HCT116 (cell line): ENCODE data around the gene SBF1. TPM values are rescaled to one million over a fixed set of nuclear protein-coding genes. Genes with fewer than 3 reads are reported as not detected.
A peak's percentile ranks its signal among the peaks of the same experiment; 100 is the strongest.

Experiments
- ATAC-seq: fragments of 200-7000 bp; cut with Tn5 transposase; 2 replicates; pipeline ENCODE4 v1.9.1; 2020; ENCODE audit warnings: mild to moderate bottlenecking, moderate library complexity
- BruUV-seq: library from RNA; stranded (reverse); fragments of 400-500 nt; replicated peaks from 2 replicates; lab custom pipeline; 2021; lab: Mats Ljungman, UMichigan
- CTCF ChIA-PET: fragments of 300-600 bp; sonication (Branson Sonifier 250); formaldehyde crosslinking; loops from one replicate; lab custom pipeline; 2021; ENCODE audit warnings: antibody characterized with exemption; lab: Charles Lee
- POLR2A ChIA-PET: fragments of 300-600, 350-600 bp; sonication (Branson Sonifier 250); formaldehyde crosslinking; loops from one replicate; lab custom pipeline; 2021; ENCODE audit warnings: antibody characterized with exemption; lab: Charles Lee
- RAD21 ChIA-PET, 2 experiments: fragments of 300-600 bp; sonication (Branson Sonifier 250); formaldehyde crosslinking; loops; one replicate each; lab custom pipeline; 2023; ENCODE audit warnings: low total read pairs in 2 of 2; ENCODE audit not compliant: uncharacterized antibody in 2 of 2, unreplicated experiment in 2 of 2, low non-redundant PET in 1 of 2; lab: Charles Lee
- DNase-seq: peaks from one replicate; pipeline ENCODE4 v3.0.0-alpha.2; 2010; ENCODE audit warnings: low read depth, low spot score
- H2AFZ ChIP-seq: fragments of 200-600 bp; shearing (Covaris generic), sonication (generic); 2 replicates; pipeline ENCODE4 v1.6.1; 2017; ENCODE audit warnings: low read depth, mixed run types, mixed read lengths, antibody characterized with exemption, low read length; ENCODE audit not compliant: poor library complexity, severe bottlenecking
- H3K27ac ChIP-seq: 2 replicates; pipeline ENCODE4 v1.5.1; 2012; ENCODE audit warnings: low read depth, low read length
- H3K27me3 ChIP-seq: fragments of 200-600 bp; sonication (generic); 2 replicates; pipeline ENCODE4 v1.6.1; 2016; ENCODE audit warnings: mixed run types, low read length, mixed read lengths; ENCODE audit not compliant: insufficient read depth
- H3K36me3 ChIP-seq, 2 experiments: fragments of 200-500 bp in 1 of 2; fragments of 200-600 bp in 1 of 2; sonication (Bioruptor generic) in 1 of 2; sonication (generic) in 1 of 2; 2 replicates each; pipeline versions ENCODE4 v1.5.1 to v1.6.1; 2014 to 2016; ENCODE audit warnings: low read length in 2 of 2, inconsistent platforms in 1 of 2, mixed read lengths in 1 of 2, mixed run types in 1 of 2; ENCODE audit not compliant: insufficient read depth in 2 of 2, control insufficient read depth in 1 of 2
- H3K4me1 ChIP-seq, 2 experiments: fragments of 200-600 bp in 1 of 2; sonication (generic) in 1 of 2; 2 replicates each; pipeline versions ENCODE4 v1.5.1 to v1.6.1; 2012 to 2017; ENCODE audit warnings: low read length in 2 of 2, inconsistent platforms in 1 of 2, mild to moderate bottlenecking in 1 of 2, mixed read lengths in 1 of 2, mixed run types in 1 of 2, moderate library complexity in 1 of 2; ENCODE audit not compliant: insufficient read depth in 2 of 2, control insufficient read depth in 1 of 2
- H3K4me2 ChIP-seq: fragments of 200-600 bp; sonication (generic); 2 replicates; pipeline ENCODE4 v1.6.1; 2017; ENCODE audit warnings: mixed run types, low read length, mixed read lengths
- H3K4me3 ChIP-seq, 2 experiments: fragments of 200-600 bp in 1 of 2; sonication (generic) in 1 of 2; replicated peaks in 1 of 2; 2 replicates each; pipeline ENCODE4 v1.5.1; 2011 to 2016; ENCODE audit warnings: low read length in 2 of 2, control low read depth in 1 of 2, low read depth in 1 of 2, mild to moderate bottlenecking in 1 of 2, mixed read lengths in 1 of 2, mixed run types in 1 of 2
- H3K79me2 ChIP-seq: fragments of 200-600 bp; sonication (generic); 2 replicates; pipeline ENCODE4 v1.6.1; 2017; ENCODE audit warnings: mild to moderate bottlenecking, mixed run types, low read length, moderate library complexity, mixed read lengths; ENCODE audit not compliant: insufficient read depth
- H3K9ac ChIP-seq: fragments of 200-600 bp; sonication (generic); 2 replicates; pipeline ENCODE4 v1.6.1; 2016; ENCODE audit warnings: low read length, mixed read lengths
- H3K9me2 ChIP-seq: fragments of 200-600 bp; sonication (generic), shearing (Covaris generic); 2 replicates; pipeline ENCODE4 v1.6.1; 2017; ENCODE audit warnings: mixed run types, mild to moderate bottlenecking, moderate library complexity; ENCODE audit not compliant: insufficient read depth
- H3K9me3 ChIP-seq, 2 experiments: fragments of 200-500 bp in 1 of 2; fragments of 200-600 bp in 1 of 2; sonication (Bioruptor generic) in 1 of 2; sonication (generic) in 1 of 2; 2 replicates each; pipeline ENCODE4 v1.6.1; 2014 to 2017; ENCODE audit warnings: low read length in 2 of 2, mixed read lengths in 2 of 2, inconsistent platforms in 1 of 2, low read depth in 1 of 2, mild to moderate bottlenecking in 1 of 2, mixed run types in 1 of 2, moderate library complexity in 1 of 2; ENCODE audit not compliant: control insufficient read depth in 1 of 2, insufficient read depth in 1 of 2
- H4K20me1 ChIP-seq: fragments of 200-600 bp; sonication (generic), shearing (Covaris generic); 2 replicates; pipeline ENCODE4 v1.6.1; 2017; ENCODE audit warnings: mixed run types, mild to moderate bottlenecking, moderate library complexity; ENCODE audit not compliant: insufficient read depth
- CBX3 ChIP-seq: IDR thresholded peaks from 2 replicates; pipeline ENCODE4 v1.6.1; 2012; ENCODE audit warnings: low read depth
- EZH2 ChIP-seq: fragments of 200-600 bp; sonication (generic); IDR thresholded peaks from 2 replicates; pipeline ENCODE4 v1.6.1; 2017; ENCODE audit warnings: antibody characterized with exemption, mixed run types
- EZH2phosphoT487 ChIP-seq: fragments of 200-600 bp; IDR thresholded peaks from 2 replicates; pipeline ENCODE4 v1.6.1; 2018; ENCODE audit warnings: antibody characterized with exemption, borderline replicate concordance
- JUND ChIP-seq: IDR thresholded peaks from 2 replicates; pipeline ENCODE4 v1.6.1; 2012
- POLR2A ChIP-seq: IDR thresholded peaks from 2 replicates; pipeline ENCODE4 v1.7.0; 2011; ENCODE audit warnings: borderline replicate concordance; ENCODE audit not compliant: insufficient read depth, insufficient read length; ENCODE audit errors: extremely low read depth
- POLR2AphosphoS5 ChIP-seq: IDR thresholded peaks from 2 replicates; pipeline ENCODE4 v1.6.1; 2011; ENCODE audit warnings: mild to moderate bottlenecking, low read depth, low read length, moderate library complexity
- RAD21 ChIP-seq: IDR thresholded peaks from 2 replicates; pipeline ENCODE4 v1.6.1; 2012; ENCODE audit warnings: low read depth, mild to moderate bottlenecking
- SIN3A ChIP-seq: IDR thresholded peaks from 2 replicates; pipeline ENCODE4 v1.6.1; 2012; ENCODE audit warnings: low read depth
- SRF ChIP-seq: IDR thresholded peaks from 2 replicates; pipeline ENCODE4 v1.6.1; 2012; ENCODE audit warnings: low read depth
- TCF7L2 ChIP-seq: IDR thresholded peaks from 2 replicates; pipeline ENCODE4 v1.7.0; 2011; ENCODE audit warnings: borderline replicate concordance, inconsistent platforms; ENCODE audit not compliant: insufficient read depth, insufficient read length; ENCODE audit errors: extremely low read depth
- YY1 ChIP-seq: IDR thresholded peaks from 2 replicates; pipeline ENCODE4 v1.6.1; 2011; ENCODE audit warnings: low read length, low read depth, moderate library complexity, mild to moderate bottlenecking; ENCODE audit not compliant: insufficient replicate concordance; ENCODE audit errors: extremely low read depth
- ZFX ChIP-seq: fragments of 450-650 bp; IDR thresholded peaks from 2 replicates; pipeline ENCODE4 v1.6.1; 2017
- ZNF274 ChIP-seq: fragments of 200-500 bp; sonication (Bioruptor generic); IDR thresholded peaks from 2 replicates; pipeline ENCODE4 v1.6.1; 2014; ENCODE audit warnings: mild to moderate bottlenecking, low read depth, low read length, inconsistent platforms
- intact Hi-C: fragments of 100-400 bp; cut with micrococcal nuclease; formaldehyde crosslinking; loops from 2 replicates; pipeline ENCODE4 v1.10.0; 2022
- total RNA-seq: library from RNA; stranded (reverse); gene quantifications from one replicate; pipeline ENCODE4 v1.2.1, GENCODE V29; 2021; ENCODE audit not compliant: unreplicated experiment
- TF ChIP-seq, protein P1 (sequence below): IDR thresholded peaks from 2 replicates; pipeline ENCODE4 v1.6.1; 2011; ENCODE audit warnings: mild to moderate bottlenecking, low read length, moderate library complexity; ENCODE audit not compliant: insufficient replicate concordance; ENCODE audit errors: extremely low read depth
- TF ChIP-seq, protein P2 (sequence below), 3 experiments: fragments of 200-600 bp in 1 of 3; sonication (generic) in 1 of 3; IDR thresholded peaks in 2 of 3; conservative IDR thresholded peaks in 1 of 3; 2 replicates each; pipeline ENCODE4 v1.5.1; 2012 to 2017; ENCODE audit warnings: low read depth in 2 of 3, low read length in 2 of 3, antibody characterized with exemption in 1 of 3, borderline replicate concordance in 1 of 3, control low read depth in 1 of 3, mild to moderate bottlenecking in 1 of 3, mixed read lengths in 1 of 3, mixed run types in 1 of 3, moderate library complexity in 1 of 3; ENCODE audit not compliant: insufficient read depth in 1 of 3

Gene SBF1
- total RNA-seq, 1 experiment from 2014 or later = 91.1 TPM

DNA sequence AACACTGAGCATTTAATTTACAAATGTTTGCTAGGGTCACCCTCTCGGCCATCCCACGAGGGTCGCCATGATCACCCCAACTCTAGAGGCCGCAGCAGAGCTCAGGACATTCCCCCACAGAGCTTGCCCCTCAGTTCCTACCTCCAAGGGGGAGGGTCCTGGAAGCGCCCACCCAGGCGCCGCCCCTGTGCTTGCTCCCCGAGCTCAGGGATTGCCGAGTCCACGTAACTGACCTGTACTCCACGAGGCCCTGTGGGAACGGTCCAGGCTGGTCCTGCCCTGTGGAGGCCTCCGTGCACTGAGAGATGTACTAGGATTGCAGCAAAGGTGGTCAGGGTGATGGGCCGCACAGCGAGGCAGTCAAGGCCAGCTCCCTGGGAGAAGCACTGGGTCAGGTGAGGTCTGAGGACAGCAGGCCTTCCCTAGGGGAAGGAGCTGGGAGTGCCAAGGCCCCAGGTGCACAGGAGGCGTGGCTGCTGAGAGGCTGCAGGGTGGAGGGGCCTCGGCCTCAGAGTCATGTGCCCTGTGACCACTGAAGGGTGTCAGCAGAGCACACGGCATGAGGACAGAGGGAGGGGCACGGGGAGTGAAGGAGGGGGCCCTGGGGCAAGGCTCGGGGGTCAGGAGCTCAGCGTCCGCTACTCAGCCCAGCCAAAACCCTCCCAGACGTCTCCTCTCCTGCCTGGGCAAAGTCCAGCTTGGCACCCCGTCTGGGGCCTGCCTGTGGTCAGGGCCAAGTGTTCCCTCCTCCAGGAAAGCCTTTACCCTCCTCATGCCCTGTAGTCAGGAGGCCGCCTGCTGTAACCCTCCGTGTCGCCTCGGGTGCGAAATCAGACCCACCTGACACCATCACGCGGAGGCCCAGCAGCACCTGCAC lies 9.4 kb upstream of the SBF1 start:
- ChIA-PET POLR2A (no interaction called here), CTCF (interaction anchor here (0.6 to 1.6 kb wide), 4 partner anchors 14 to 247 kb away, joined by 3 to 4 read pairs (median 4); no protein-coding TSS in a partner anchor), RAD21 (no interaction called here)
- DNase-seq (no peak), ATAC-seq (no peak)
- TF ChIP-seq JUND (no peak), POLR2AphosphoS5 (peak; percentile 37; the same call in 1 of the 2 replicates), EZH2phosphoT487 (no peak)
- Histone ChIP-seq H3K9me2 (no peaks in the 10 kb centered on the region), H3K4me2 (no peak overlapping the region), H3K27me3 (no peaks in the 10 kb centered on the region), H3K4me1 (peaks cover 8 to 32% of the 10 kb centered on the region in 2 experiments; a peak in 3 of 4 replicates), H3K9ac (no peak overlapping the region), H3K79me2 (no peaks in the 10 kb centered on the region), H2AFZ (no peak overlapping the region), H3K4me3 (no peak overlapping the region), H3K9me3 (no peaks in the 10 kb centered on the region), H4K20me1 (no peaks in the 10 kb centered on the region), H3K27ac (no peak overlapping the region; the same call in 1 of the 2 replicates), H3K36me3 (no peaks in the 10 kb centered on the region)
- BruUV-seq = no TSS peak
- intact Hi-C loops = no loop called here

DNA sequence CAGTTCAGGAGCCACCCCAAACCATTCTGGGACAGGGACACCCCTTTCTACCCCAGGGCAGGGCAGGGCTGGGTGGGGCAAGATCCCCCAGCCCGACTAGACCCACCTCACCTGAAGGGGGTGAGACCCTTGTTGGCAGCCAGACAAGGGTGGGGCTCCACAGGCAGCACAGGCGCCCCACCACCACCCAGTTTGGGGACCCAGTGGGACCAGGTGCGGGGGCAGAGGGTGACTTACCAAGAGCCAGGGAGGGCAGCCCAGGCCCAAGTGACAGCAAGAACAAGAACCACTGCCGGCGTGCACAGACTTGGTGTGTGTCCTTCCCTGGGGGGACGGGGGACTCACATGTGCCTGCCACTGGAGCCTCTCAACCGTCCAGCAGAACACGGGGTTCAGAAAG lies 8.7 kb upstream of the SBF1 start:
- H3K9me2 ChIP-seq = no peaks in the 10 kb centered on the region
- ChIA-PET CTCF (interaction anchor here (1.6 kb wide), 1 partner anchor 15 kb away, joined by 4 read pairs; no protein-coding TSS in a partner anchor), POLR2A (no interaction called here), RAD21 (no interaction called here)
- no peak overlapping the region; the same call in 1 of the 2 replicates for H3K27ac ChIP-seq
- no peaks in the 10 kb centered on the region for H3K27me3 ChIP-seq
- ATAC-seq (no peak), DNase-seq (no peak)
- no peaks in the 10 kb centered on the region for H3K9me3 ChIP-seq
- BruUV-seq = no TSS peak
- no peaks in the 10 kb centered on the region for H4K20me1 ChIP-seq
- intact Hi-C loops = no loop called here
- peaks cover 8 to 32% of the 10 kb centered on the region in 2 experiments; a peak in 3 of 4 replicates for H3K4me1 ChIP-seq
- H3K9ac ChIP-seq = no peak overlapping the region
- no peak overlapping the region for H3K4me2 ChIP-seq
- H3K79me2 ChIP-seq = no peaks in the 10 kb centered on the region
- no peaks in the 10 kb centered on the region for H3K36me3 ChIP-seq
- H2AFZ ChIP-seq = no peak overlapping the region
- H3K4me3 ChIP-seq = no peak overlapping the region
- TF ChIP-seq POLR2A (no peak), POLR2AphosphoS5 (no peak), SIN3A (no peak), YY1 (no peak), RAD21 (no peak), SRF (no peak), ZNF274 (no peak), TCF7L2 (no peak), CBX3 (no peak), EZH2phosphoT487 (no peak), ZFX (no peak), EZH2 (no peak)
- TF ChIP-seq, protein P1, sequence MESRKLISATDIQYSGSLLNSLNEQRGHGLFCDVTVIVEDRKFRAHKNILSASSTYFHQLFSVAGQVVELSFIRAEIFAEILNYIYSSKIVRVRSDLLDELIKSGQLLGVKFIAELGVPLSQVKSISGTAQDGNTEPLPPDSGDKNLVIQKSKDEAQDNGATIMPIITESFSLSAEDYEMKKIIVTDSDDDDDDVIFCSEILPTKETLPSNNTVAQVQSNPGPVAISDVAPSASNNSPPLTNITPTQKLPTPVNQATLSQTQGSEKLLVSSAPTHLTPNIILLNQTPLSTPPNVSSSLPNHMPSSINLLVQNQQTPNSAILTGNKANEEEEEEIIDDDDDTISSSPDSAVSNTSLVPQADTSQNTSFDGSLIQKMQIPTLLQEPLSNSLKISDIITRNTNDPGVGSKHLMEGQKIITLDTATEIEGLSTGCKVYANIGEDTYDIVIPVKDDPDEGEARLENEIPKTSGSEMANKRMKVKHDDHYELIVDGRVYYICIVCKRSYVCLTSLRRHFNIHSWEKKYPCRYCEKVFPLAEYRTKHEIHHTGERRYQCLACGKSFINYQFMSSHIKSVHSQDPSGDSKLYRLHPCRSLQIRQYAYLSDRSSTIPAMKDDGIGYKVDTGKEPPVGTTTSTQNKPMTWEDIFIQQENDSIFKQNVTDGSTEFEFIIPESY = no peak
- TF ChIP-seq, protein P2, sequence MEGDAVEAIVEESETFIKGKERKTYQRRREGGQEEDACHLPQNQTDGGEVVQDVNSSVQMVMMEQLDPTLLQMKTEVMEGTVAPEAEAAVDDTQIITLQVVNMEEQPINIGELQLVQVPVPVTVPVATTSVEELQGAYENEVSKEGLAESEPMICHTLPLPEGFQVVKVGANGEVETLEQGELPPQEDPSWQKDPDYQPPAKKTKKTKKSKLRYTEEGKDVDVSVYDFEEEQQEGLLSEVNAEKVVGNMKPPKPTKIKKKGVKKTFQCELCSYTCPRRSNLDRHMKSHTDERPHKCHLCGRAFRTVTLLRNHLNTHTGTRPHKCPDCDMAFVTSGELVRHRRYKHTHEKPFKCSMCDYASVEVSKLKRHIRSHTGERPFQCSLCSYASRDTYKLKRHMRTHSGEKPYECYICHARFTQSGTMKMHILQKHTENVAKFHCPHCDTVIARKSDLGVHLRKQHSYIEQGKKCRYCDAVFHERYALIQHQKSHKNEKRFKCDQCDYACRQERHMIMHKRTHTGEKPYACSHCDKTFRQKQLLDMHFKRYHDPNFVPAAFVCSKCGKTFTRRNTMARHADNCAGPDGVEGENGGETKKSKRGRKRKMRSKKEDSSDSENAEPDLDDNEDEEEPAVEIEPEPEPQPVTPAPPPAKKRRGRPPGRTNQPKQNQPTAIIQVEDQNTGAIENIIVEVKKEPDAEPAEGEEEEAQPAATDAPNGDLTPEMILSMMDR (IDR thresholded peaks at IDR 0.05 in 2 of 3, conservative IDR thresholded peaks at IDR 0.05 in 1 of 3; ENCODE audit: borderline replicate concordance in 1 of 3, insufficient read depth in 1 of 3, low read depth in 2 of 3, low read length in 2 of 3) = no peak
